ENCODE results near the gene SLC12A3.

The SLC12A3 gene

DNA sequence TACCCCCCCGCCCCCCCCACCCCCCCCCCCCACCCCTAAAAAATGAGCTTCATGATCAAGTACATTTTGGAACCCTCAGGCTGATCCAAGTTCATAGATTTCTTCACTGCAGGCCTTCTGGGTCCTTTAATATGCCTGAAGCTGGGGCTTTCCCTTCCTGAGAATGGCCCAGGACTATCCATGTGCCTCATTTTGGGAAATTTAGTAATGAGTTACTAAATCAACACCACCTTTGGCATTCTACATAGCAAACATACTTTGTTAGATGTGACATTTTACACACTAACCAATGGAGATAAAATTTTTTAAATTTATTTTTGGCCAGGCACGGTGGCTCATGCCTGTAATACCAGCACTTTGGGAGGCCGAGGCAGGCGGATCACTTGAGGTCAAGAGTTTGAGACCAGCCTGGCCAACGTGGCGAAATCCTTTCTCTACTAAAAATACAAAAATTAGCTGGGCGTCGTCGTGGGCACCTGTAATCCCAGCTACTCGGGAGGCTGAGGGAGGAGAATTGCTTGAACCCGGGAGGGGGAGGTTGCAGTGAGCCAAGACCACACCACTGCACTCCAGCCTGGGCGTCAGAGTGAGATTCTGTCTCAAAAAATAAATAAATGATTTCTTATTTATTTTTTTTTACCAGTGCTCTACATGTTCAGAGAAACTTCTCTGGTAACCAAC, 81.0 kb downstream of the SLC12A3 start:
- DNase-seq = no peak

GRCh38 chr16:56946767-56947603, 82.0 kb downstream of the SLC12A3 start:
- DNase-seq = no peak

- DNase-seq = no peak
These were observed 82.6 kb downstream of the SLC12A3 start for GRCh38 chr16:56947604-56947995.

DNA sequence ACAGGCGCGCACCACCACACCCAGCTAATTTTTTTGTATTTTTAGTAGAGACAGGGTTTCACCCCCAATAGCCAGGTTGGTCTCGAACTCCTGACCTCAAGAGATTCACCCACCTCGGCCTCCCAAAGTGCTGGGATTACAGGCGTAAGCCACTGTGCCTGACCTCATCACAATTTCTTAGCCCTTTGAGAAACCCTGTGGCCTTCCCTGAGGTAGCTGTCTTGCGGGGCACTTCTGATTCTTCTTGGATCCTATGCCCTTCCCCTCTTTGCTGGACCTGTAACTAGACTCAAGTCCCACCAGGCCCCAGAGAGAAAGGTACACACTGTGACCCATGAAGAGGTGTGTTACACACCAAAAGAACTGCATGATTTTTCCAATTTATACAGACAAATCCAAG, 83.2 kb downstream of the SLC12A3 start:
- DNase-seq = no peak

GRCh38 chr16:56950051-56950450, 85.0 kb downstream of the SLC12A3 start:
- DNase-seq = no peak

DNA sequence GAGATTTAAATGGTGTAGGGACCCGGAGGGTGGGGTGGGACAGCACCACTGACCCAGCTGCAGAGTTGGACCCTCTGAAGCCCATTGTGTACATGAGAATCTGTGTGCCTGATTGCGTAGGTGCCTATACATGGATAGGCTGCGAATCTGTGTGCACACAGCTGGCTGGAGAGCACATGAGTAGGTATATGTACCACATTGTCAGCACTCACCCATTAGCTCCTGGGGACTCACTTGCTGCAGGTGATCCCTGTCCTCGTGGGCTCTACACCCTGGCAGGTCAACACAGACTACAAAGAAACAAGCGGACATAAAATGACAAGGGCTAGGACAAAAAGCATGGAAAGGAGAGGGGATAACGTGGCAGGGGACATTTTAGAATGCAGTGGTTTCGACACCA, 85.4 kb downstream of the SLC12A3 start:
- DNase-seq = no peak

DNA sequence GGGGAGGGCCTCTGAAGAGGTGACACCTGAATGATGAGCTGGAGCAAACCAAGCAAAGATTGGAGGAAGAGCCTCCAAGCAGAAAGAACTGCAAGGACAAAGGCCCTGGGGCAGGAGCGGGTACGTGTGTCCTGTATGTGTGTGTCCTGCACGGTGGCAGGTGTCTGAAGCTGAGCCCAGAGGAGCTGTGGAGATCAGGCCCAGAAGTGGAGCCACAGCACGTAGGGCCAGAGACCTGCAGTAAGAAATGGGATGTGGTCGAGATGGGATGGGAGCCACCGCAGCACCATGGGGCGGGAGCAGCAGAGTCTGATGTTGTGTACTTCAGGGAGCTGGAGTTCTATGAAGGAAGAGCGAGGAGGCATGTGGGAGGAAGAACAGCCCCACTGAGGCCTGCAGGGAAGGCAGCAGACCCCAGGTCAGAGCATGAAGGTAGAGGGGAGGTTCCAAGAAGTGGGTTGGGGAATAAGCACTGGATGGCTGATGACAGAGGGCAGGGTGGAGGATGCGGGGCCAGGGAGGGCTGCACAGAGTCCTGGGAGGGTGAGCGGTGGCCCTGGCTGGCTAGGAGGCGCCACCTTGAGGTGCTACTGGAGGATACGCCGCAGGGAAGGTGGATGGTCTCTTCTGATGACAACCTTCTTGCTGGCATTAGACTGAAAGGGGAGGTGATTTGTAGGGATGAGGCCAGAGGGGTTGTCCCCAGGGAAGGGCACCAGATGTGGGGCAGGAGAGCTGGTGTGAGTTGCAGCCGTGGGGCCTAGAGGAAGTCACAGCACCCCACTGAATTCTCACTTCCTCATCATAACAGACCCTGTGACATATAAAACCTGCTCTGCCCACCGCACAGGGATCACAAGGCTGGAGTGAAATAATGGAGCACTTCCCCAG, 86.1 kb downstream of the SLC12A3 start:
- no peak for DNase-seq

GRCh38 chr16:56953006-56953405, 88.0 kb downstream of the SLC12A3 start:
- no peak for DNase-seq

DNA sequence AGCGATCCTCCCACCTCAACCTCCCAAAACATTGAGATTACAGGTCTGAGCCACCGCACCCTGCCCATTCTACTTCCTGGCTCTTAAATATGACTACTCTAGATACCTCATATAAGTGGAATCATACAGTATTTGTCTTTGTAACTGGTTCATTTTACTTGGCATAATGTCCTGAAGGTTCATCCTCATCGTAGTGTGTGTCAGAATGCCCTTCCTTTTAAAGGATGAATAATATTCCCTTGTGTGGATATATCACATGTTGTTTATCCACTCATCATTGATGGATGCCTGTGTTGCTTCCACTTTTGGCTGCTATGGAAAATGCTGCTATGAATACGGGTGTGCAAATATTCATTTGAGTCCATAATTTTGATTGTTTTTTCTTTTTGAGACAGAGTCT, 91.1 kb downstream of the SLC12A3 start:
- DNase-seq = no peak

DNA sequence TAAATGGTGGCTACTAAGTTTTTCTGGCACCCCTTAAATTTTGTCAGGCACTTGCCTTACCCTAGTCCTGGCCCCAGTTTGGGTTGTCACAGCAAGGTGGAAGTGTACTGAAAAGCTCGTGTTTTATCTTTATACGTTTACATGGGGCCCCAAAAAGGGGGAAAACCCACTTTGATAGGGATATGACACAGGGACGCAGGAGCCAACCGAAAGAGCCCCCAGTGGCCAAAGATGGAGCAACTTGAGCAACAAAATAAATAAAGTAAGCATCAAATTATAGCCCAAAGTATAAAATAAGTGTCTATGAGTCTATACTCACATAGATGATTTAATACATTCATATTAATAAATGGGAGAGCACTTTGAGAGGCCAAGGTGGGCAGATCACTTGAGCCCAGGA, 91.7 kb downstream of the SLC12A3 start:
- DNase-seq = no peak

DNA sequence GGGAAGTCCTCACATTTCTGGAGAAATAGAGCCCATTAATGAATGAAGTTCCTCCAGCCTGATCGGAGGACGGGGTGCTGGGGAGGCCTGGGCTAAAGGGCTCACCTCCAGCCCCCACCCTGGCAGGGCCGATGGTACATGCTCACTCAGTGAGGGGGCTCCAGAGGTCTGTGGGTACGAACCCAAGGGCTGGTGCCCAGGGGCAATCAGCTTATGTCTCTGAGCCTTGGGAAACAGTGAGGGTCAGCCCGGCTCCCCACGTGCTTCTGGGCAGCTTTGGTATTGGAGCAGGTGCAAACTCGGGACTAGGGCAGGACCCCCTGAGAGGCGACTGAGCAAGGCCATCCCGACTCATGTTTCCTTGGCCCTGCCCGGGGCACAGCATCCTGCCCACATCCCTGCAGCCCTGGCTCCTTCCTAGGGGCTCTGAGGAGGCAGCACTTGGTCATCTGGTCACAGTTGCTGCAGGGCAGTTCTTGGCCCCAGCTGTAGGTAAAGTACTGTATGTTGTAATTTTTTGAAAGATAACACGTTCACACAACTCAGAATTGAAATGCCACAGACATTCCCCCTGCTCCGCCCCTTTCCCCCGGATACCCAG, 95.8 kb downstream of the SLC12A3 start:
- DNase-seq = no peak

GRCh38 chr16:56961386-56961785, 96.4 kb downstream of the SLC12A3 start:
- no peak for DNase-seq

GRCh38 chr16:56961851-56962281, 96.9 kb downstream of the SLC12A3 start, which contains the start of gene CETP:
Gene CETP, plus strand, starts transcription at chr16:56961950. Its CDS starts 30 bp downstream, at chr16:56961980.
- DNase-seq = no peak

- no peak for DNase-seq
These were observed 99.5 kb downstream of the SLC12A3 start for GRCh38 chr16:56964243-56965148.

All from DMS79 (cell line).